Measurements from ENCODE around the gene RANBP1.
"Not testable (repeated sequence)": the region's sequence is repeated elsewhere in the genome, so short reads cannot be mapped to it uniquely, and the experiment has no call there.

RANBP1 gene

GRCh38 chr22:20115691-20116375, at the start of gene RANBP1:
Gene RANBP1 (plus strand): TSS chr22:20116104. CDS start chr22:20116185, 81 bp downstream.
- no peak for DNase-seq

GRCh38 chr22:20066617-20067383, 49.1 kb upstream of the RANBP1 start:
- no peak for DNase-seq

GRCh38 chr22:20067384-20067682, 48.6 kb upstream of the RANBP1 start:
- DNase-seq = not testable (repeated sequence)

GRCh38 chr22:20068640-20069039, 47.3 kb upstream of the RANBP1 start:
- no peak for DNase-seq

- no peak for DNase-seq
Measured at GRCh38 chr22:20069331-20070042, 46.4 kb upstream of the RANBP1 start.

- no peak for DNase-seq
Measured at GRCh38 chr22:20071524-20071972, 44.4 kb upstream of the RANBP1 start.

GRCh38 chr22:20076627-20077172, 39.2 kb upstream of the RANBP1 start:
- DNase-seq = no peak

GRCh38 chr22:20079745-20080444, 36.0 kb upstream of the RANBP1 start, which contains the start of gene DGCR8:
Gene DGCR8 (plus strand): TSS chr22:20080241. CDS start chr22:20085964, 5,723 bp downstream.
- peak; percentile 44 to 95 (median 88) for DNase-seq

GRCh38 chr22:20080445-20080775, 35.5 kb upstream of the RANBP1 start:
- DNase-seq = peak in 8 of 14 donors; percentile 45 to 78 (median 64)

GRCh38 chr22:20080776-20081654, 34.9 kb upstream of the RANBP1 start:
- peak in 4 of 14 donors; percentile 13 to 50 (median 23) for DNase-seq

- DNase-seq = no peak
Measured at GRCh38 chr22:20083157-20083890, 32.6 kb upstream of the RANBP1 start.

GRCh38 chr22:20083891-20084546, 31.9 kb upstream of the RANBP1 start:
- no peak for DNase-seq

- no peak for DNase-seq
Measured at GRCh38 chr22:20084547-20085413, 31.1 kb upstream of the RANBP1 start.

GRCh38 chr22:20085651-20086050, 30.3 kb upstream of the RANBP1 start:
- DNase-seq = no peak

- DNase-seq = no peak
Measured at GRCh38 chr22:20086101-20086599, 29.8 kb upstream of the RANBP1 start.

- no peak for DNase-seq
Measured at GRCh38 chr22:20086763-20087162, 29.1 kb upstream of the RANBP1 start.

GRCh38 chr22:20087319-20088262, 28.3 kb upstream of the RANBP1 start:
- DNase-seq = no peak

- DNase-seq = no peak
Measured at GRCh38 chr22:20088263-20088648, 27.6 kb upstream of the RANBP1 start.
